ENCODE data around the gene AZGP1.
"Not testable (repeated sequence)": the region's sequence is repeated elsewhere in the genome, so short reads cannot be mapped to it uniquely, and the experiment has no call there.

DNA sequence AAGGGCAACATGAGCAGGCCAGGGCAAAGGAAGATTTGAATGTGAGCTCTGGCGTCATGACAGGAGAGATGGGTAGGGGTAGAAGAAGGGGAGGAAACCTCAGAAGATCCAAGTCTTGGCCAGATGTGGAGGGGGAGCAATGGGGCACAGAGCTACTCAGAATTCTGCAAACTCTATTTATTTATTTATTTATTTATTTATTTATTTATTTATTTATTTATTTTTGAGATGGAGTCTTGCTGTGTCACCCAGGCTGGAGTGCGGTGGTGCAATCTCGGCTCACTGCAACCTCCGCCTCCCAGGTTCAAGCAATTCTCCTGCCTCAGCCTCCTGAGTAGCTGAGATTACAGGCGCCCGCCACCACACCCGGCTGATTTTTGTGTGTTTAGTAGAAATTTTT lies 21.2 kb downstream of the AZGP1 start:
- not testable (repeated sequence) for TF ChIP-seq ZNF468 (CRISPR knock-in tag; IDR thresholded peaks at IDR 0.05); SRY (CRISPR knock-in tag; IDR thresholded peaks at IDR 0.05); RORA (CRISPR knock-in tag; IDR thresholded peaks at IDR 0.05); SNAI1 (CRISPR knock-in tag; IDR thresholded peaks at IDR 0.05; ENCODE audit: borderline replicate concordance); ZNF788 (CRISPR knock-in tag; IDR thresholded peaks at IDR 0.05; ENCODE audit: borderline replicate concordance); HOXA7 (CRISPR knock-in tag; IDR thresholded peaks at IDR 0.05); ZFX (CRISPR knock-in tag; IDR thresholded peaks at IDR 0.05; ENCODE audit: low read depth); PCBP1 (IDR thresholded peaks at IDR 0.05; ENCODE audit: borderline replicate concordance, low read depth, low read length)
- TF ChIP-seq, protein P1, sequence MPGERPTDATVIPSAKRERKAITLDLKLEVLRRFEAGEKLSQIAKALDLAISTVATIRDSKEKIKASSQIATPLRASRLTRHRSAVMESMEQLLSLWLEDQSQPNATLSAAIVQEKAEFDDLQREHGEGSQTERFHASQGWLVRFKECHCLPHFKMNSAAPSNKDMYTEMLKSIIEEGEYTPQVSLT (CRISPR knock-in tag; IDR thresholded peaks at IDR 0.05; ENCODE audit: borderline replicate concordance, low read depth): not testable (repeated sequence)
- TF ChIP-seq, protein P2, sequence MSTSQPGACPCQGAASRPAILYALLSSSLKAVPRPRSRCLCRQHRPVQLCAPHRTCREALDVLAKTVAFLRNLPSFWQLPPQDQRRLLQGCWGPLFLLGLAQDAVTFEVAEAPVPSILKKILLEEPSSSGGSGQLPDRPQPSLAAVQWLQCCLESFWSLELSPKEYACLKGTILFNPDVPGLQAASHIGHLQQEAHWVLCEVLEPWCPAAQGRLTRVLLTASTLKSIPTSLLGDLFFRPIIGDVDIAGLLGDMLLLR (CRISPR knock-in tag; IDR thresholded peaks at IDR 0.05): not testable (repeated sequence)
- TF ChIP-seq, protein P3, sequence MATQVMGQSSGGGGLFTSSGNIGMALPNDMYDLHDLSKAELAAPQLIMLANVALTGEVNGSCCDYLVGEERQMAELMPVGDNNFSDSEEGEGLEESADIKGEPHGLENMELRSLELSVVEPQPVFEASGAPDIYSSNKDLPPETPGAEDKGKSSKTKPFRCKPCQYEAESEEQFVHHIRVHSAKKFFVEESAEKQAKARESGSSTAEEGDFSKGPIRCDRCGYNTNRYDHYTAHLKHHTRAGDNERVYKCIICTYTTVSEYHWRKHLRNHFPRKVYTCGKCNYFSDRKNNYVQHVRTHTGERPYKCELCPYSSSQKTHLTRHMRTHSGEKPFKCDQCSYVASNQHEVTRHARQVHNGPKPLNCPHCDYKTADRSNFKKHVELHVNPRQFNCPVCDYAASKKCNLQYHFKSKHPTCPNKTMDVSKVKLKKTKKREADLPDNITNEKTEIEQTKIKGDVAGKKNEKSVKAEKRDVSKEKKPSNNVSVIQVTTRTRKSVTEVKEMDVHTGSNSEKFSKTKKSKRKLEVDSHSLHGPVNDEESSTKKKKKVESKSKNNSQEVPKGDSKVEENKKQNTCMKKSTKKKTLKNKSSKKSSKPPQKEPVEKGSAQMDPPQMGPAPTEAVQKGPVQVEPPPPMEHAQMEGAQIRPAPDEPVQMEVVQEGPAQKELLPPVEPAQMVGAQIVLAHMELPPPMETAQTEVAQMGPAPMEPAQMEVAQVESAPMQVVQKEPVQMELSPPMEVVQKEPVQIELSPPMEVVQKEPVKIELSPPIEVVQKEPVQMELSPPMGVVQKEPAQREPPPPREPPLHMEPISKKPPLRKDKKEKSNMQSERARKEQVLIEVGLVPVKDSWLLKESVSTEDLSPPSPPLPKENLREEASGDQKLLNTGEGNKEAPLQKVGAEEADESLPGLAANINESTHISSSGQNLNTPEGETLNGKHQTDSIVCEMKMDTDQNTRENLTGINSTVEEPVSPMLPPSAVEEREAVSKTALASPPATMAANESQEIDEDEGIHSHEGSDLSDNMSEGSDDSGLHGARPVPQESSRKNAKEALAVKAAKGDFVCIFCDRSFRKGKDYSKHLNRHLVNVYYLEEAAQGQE (IDR thresholded peaks at IDR 0.05; ENCODE audit: borderline replicate concordance in 1 of 2, low read depth in 1 of 2, low read length in 2 of 2): not testable (repeated sequence)

Data from HepG2 (cell line).